ENCODE results near the gene ZNF655. TPM values are rescaled to one million over a fixed set of nuclear protein-coding genes. Genes with fewer than 3 reads are reported as not detected.

ZNF655 gene
- total RNA-seq, 2 experiments from 2014 or later: 92.0 to 92.7 TPM

- Mint-ChIP-seq H3K36me3 (ENCODE audit: low read depth) (peaks cover 86% of the 10 kb centered on the region), H3K4me1 (peaks cover 76% of the 10 kb centered on the region), H3K27me3 (no peaks in the 10 kb centered on the region), H3K4me3 (peak overlapping the region; percentile 76), H3K9me3 (no peaks in the 10 kb centered on the region), H3K27ac (peak overlapping the region; percentile 94)
- POLR2A ChIA-PET: no interaction called here
- peak; percentile 13 for DNase-seq
- CTCF ChIA-PET: interaction anchor here (0.6 to 1.3 kb wide), 3 partner anchors 11 to 826 kb away, joined by 3 read pairs; no protein-coding TSS in a partner anchor
Measured at GRCh38 chr7:99623091-99623693, 64.8 kb downstream of the ZNF655 start.

GRCh38 chr7:99623702-99624447 is 65.4 kb downstream of the ZNF655 start:
- peak overlapping the region; percentile 94 for H3K27ac Mint-ChIP-seq
- ChIA-PET CTCF (interaction anchor here (0.6 to 1.3 kb wide), 8 partner anchors 9 to 826 kb away, joined by 3 to 5 read pairs (median 3); no protein-coding TSS in a partner anchor), POLR2A (interaction anchor here (0.8 kb wide), 1 partner anchor 26 kb away, joined by 3 read pairs; no protein-coding TSS in a partner anchor)
- no peaks in the 10 kb centered on the region for H3K9me3 Mint-ChIP-seq
- no peaks in the 10 kb centered on the region for H3K27me3 Mint-ChIP-seq
- peak; percentile 20 for DNase-seq
- H3K4me1 Mint-ChIP-seq: peaks cover 70% of the 10 kb centered on the region
- peak overlapping the region; percentile 76 for H3K4me3 Mint-ChIP-seq
- H3K36me3 Mint-ChIP-seq (ENCODE audit: low read depth): peaks cover 88% of the 10 kb centered on the region

GRCh38 chr7:99624484-99624883 is 66.0 kb downstream of the ZNF655 start:
- peak; percentile 84 for DNase-seq
- peaks cover 64% of the 10 kb centered on the region for H3K4me1 Mint-ChIP-seq
- no peaks in the 10 kb centered on the region for H3K27me3 Mint-ChIP-seq
- no peaks in the 10 kb centered on the region for H3K9me3 Mint-ChIP-seq
- ChIA-PET CTCF (interaction anchor here (0.8 to 1.3 kb wide), 6 partner anchors 10 to 310 kb away, joined by 3 to 5 read pairs (median 3); no protein-coding TSS in a partner anchor), POLR2A (interaction anchor here (0.5 to 0.8 kb wide), 2 partner anchors 25 to 534 kb away, joined by 3 to 4 read pairs; partner anchors contain the start of gene TRAPPC14)
- H3K36me3 Mint-ChIP-seq (ENCODE audit: low read depth): peaks cover 86% of the 10 kb centered on the region
- H3K27ac Mint-ChIP-seq: peak overlapping the region; percentile 94
- H3K4me3 Mint-ChIP-seq: peak overlapping the region; percentile 76

GRCh38 chr7:99625321-99625720 is 66.9 kb downstream of the ZNF655 start:
- CTCF ChIA-PET: interaction anchor here (0.5 to 1.4 kb wide), 2 partner anchors 8 to 113 kb away, joined by 3 read pairs; partner anchors contain the start of gene ZSCAN25
- no peak for DNase-seq
- Mint-ChIP-seq H3K9me3 (no peaks in the 10 kb centered on the region), H3K4me1 (peaks cover 61% of the 10 kb centered on the region), H3K27me3 (no peaks in the 10 kb centered on the region), H3K27ac (peak overlapping the region; percentile 94), H3K4me3 (peak overlapping the region; percentile 76), H3K36me3 (ENCODE audit: low read depth) (peaks cover 84% of the 10 kb centered on the region)
- POLR2A ChIA-PET: no interaction called here

GRCh38 chr7:99625961-99626360 is 67.5 kb downstream of the ZNF655 start:
- POLR2A ChIA-PET: no interaction called here
- Mint-ChIP-seq H3K27ac (peak overlapping the region; percentile 94), H3K4me3 (no peak overlapping the region), H3K9me3 (no peaks in the 10 kb centered on the region), H3K4me1 (peaks cover 61% of the 10 kb centered on the region), H3K27me3 (no peaks in the 10 kb centered on the region), H3K36me3 (ENCODE audit: low read depth) (peaks cover 84% of the 10 kb centered on the region)
- no peak for DNase-seq
- CTCF ChIA-PET: interaction anchor here (1.4 kb wide), 1 partner anchor 9 kb away, joined by 3 read pairs; the partner anchor contains the start of gene ZSCAN25

Other genes with a start within 250 kb of the ZNF655 start
- gene ARPC1A, start 232.7 kb upstream of the ZNF655 start, total RNA-seq: 10 to 100 TPM; 51.9 to 56.8 TPM
- 100 to 1,000 TPM; 361 to 399 TPM for gene ARPC1B, start 183.9 kb upstream of the ZNF655 start, total RNA-seq
- 10 to 100 TPM; 81.4 to 81.9 TPM for gene PDAP1, start 150.0 kb upstream of the ZNF655 start, total RNA-seq
- 100 to 1,000 TPM in 1 of 2 experiments, 10 to 100 TPM in 1; 94.2 to 115 TPM for gene BUD31, start 149.7 kb upstream of the ZNF655 start, total RNA-seq
- 1 to 10 TPM; 5.7 to 8.6 TPM for gene PTCD1, start 119.8 kb upstream of the ZNF655 start, total RNA-seq
- gene CPSF4, start 119.7 kb upstream of the ZNF655 start, total RNA-seq: 10 to 100 TPM; 58.5 to 61.9 TPM
- 100 to 1,000 TPM; 369 to 370 TPM for gene ATP5MF, start 92.5 kb upstream of the ZNF655 start, total RNA-seq
- gene ZNF789, start 85.8 kb upstream of the ZNF655 start, total RNA-seq: 10 to 100 TPM; 28.1 to 28.2 TPM
- gene ZNF394, start 58.4 kb upstream of the ZNF655 start, total RNA-seq: 10 to 100 TPM; 52.1 to 53.1 TPM
- 10 to 100 TPM; 14.1 to 15.2 TPM for gene ZKSCAN5, start 54.0 kb upstream of the ZNF655 start, total RNA-seq
- 1 to 10 TPM; 4.9 to 5.4 TPM for gene FAM200A, start 6.5 kb upstream of the ZNF655 start, total RNA-seq
- gene TMEM225B, start 39.6 kb downstream of the ZNF655 start, total RNA-seq: 1 to 10 TPM; 1.2 to 1.3 TPM
- 10 to 100 TPM; 28.5 to 31.1 TPM for gene ZSCAN25, start 58.3 kb downstream of the ZNF655 start, total RNA-seq
- not detected for gene CYP3A5, start 121.4 kb downstream of the ZNF655 start, total RNA-seq
- not detected for gene CYP3A7, start 176.6 kb downstream of the ZNF655 start, total RNA-seq
- not detected for gene CYP3A4, start 225.5 kb downstream of the ZNF655 start, total RNA-seq